Adrenal gland (tissue), 12 donors: ENCODE measurements around the gene ZNF425. TPM values are rescaled to one million over a fixed set of nuclear protein-coding genes. Genes with fewer than 3 reads are reported as not detected.

Experiments
- DNase-seq, 7 donors: peaks; one replicate each; pipeline ENCODE4 v3.0.0-alpha.2; 2019 to 2020
- H3K27ac ChIP-seq, 5 donors: fragments of 200-600 bp; sonication (generic) in 4 of 5; 1 replicate in 3 of 5; 2 replicates in 2 of 5; pipeline versions ENCODE4 v1.5.1 to v1.8.0; 2016 to 2020; ENCODE audit warnings: mild to moderate bottlenecking in 1 of 5
- H3K27me3 ChIP-seq: fragments of 200-600 bp; 2 replicates; pipeline ENCODE4 v1.8.0; 2021
- H3K36me3 ChIP-seq, 2 donors: fragments of 200-600 bp; replicated peaks in 1 of 2; 1 replicate in 1 of 2; 2 replicates in 1 of 2; pipeline versions ENCODE4 v1.5.1 to v1.8.0; 2018 to 2022
- H3K4me1 ChIP-seq, 2 donors: fragments of 200-600 bp; replicated peaks in 1 of 2; 1 replicate in 1 of 2; 2 replicates in 1 of 2; pipeline versions ENCODE4 v1.5.1 to v1.8.0; 2018 to 2021
- H3K4me3 ChIP-seq, 4 donors: fragments of 200-600 bp; sonication (generic) in 3 of 4; one replicate each; pipeline ENCODE4 v1.5.1; 2016 to 2018
- H3K9me3 ChIP-seq, 3 donors: fragments of 200-600 bp; sonication (generic) in 1 of 3; replicated peaks in 1 of 3; 1 replicate in 2 of 3; 2 replicates in 1 of 3; pipeline versions ENCODE4 v1.5.1 to v1.8.0; 2016 to 2021
- POLR2A ChIP-seq, 2 donors: fragments of 450-650 bp; IDR thresholded peaks; one replicate each; pipeline ENCODE4 v1.6.1; 2017; ENCODE audit warnings: antibody characterized with exemption in 2 of 2, mild to moderate bottlenecking in 2 of 2, moderate library complexity in 1 of 2
- WGBS, 4 donors: extraction: QIAGEN DNeasy Blood & Tissue Kit in 2 of 4; methylation state at CpG; one replicate each; pipeline versions ENCODE4 v1.1.5 to v1.1.7; 2013 to 2017; 5-methylcytosine and 5-hydroxymethylcytosine counted together
- intact Hi-C, 2 donors: fragments of 100-400 bp; cut with DNase I; formaldehyde crosslinking; loops; one replicate each; pipeline versions ENCODE4 v1.14.1 to v1.15.0; 2022 to 2023
- polyA plus RNA-seq, 3 donors: library from polyadenylated mRNA; stranded (reverse); fragments of 200-250 nt in 2 of 3; fragments of 350-450 nt in 1 of 3; fragmentation: Illumina TruSeq in 1 of 3; extraction: RNeasy Lipid Tissue Mini Kit (QIAGEN cat#74804) in 1 of 3; gene quantifications; one replicate each; pipeline ENCODE4 v1.2.3, GENCODE V29; 2013 to 2014
- total RNA-seq, 9 donors: library from RNA; depleted of rRNA in 4 of 9; stranded (reverse); fragments of >200 nt in 4 of 9; fragments of 120-200 nt in 1 of 9; fragmentation: NEBNext Ultra II Directional in 1 of 9; extraction: Animal tissue kit (Norgen Biotek cat#: 25700) in 1 of 9; gene quantifications; one replicate each; pipeline versions ENCODE4 v1.1.0 to v1.2.4, GENCODE V29; 2013 to 2023
- TF ChIP-seq, protein P1 (sequence below), 6 experiments: fragments of 450-650 bp in 4 of 6; fragments of 200-600 bp in 2 of 6; sonication (generic) in 1 of 6; IDR thresholded peaks; 1 replicate in 5 of 6; 2 replicates in 1 of 6; pipeline versions ENCODE4 v1.5.1 to v1.8.0; 2016 to 2021; ENCODE audit warnings: antibody characterized with exemption in 6 of 6, mild to moderate bottlenecking in 2 of 6, moderate library complexity in 1 of 6
- donor health status: healthy with polysubstance abuse.
- donor health status: Bipolar disorder and iron deficiency.
- donor health status: DM: yes; HTN: yes; CAD: no.
- donor health status: DM: no; HTN: no; CAD: no.
- donor health status: DM: no; HTN: no; CAD: no.
- donor health status: DM: yes; HTN: yes; CAD: no.

ZNF425 gene
- total and polyA plus RNA-seq, 12 donors = 0.36 to 3.1 (median 1.5) TPM

DNA sequence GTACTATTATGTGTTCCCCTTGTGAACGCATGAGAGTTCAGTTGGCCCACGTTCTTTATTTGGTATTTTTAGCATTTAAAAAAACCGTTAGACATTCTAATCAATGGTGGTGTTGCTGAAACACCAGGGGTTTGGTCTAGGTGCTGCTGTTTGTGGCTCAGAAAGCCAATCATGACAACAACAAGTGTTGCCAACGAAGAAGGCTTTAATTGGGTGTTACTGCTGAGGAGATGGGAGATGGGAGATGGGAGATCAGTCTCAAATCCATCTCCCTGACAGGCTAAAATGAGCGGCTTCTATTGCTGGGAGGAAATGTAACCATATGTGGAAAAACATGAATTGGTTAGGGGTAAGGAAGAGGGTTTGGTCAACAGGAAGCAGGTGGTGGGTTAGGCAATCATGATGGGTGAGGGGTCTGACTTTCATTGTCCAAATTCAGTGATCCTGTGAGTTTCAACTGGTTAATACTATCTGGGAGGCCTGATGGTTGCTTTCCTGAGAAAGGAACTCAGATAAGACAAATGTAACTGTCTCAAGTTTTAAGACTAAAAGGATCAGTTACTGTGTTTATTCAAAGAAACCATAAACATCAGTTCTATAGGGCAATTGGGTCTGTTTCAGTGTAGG is 4.6 kb upstream of the ZNF425 start:
- Histone ChIP-seq H3K27ac (no peak overlapping the region), H3K27me3 (no peaks in the 10 kb centered on the region), H3K4me3 (no peak overlapping the region), H3K36me3 (peaks cover 0 to 9% of the 10 kb centered on the region in 2 donors), H3K4me1 (peaks cover 0 to 6% of the 10 kb centered on the region in 2 donors), H3K9me3 (no peaks in the 10 kb centered on the region)
- 94 to 98% (median 95%) methylated on average over 5 of the region's 5 CpGs for WGBS, 4 donors
- TF ChIP-seq, protein P1, sequence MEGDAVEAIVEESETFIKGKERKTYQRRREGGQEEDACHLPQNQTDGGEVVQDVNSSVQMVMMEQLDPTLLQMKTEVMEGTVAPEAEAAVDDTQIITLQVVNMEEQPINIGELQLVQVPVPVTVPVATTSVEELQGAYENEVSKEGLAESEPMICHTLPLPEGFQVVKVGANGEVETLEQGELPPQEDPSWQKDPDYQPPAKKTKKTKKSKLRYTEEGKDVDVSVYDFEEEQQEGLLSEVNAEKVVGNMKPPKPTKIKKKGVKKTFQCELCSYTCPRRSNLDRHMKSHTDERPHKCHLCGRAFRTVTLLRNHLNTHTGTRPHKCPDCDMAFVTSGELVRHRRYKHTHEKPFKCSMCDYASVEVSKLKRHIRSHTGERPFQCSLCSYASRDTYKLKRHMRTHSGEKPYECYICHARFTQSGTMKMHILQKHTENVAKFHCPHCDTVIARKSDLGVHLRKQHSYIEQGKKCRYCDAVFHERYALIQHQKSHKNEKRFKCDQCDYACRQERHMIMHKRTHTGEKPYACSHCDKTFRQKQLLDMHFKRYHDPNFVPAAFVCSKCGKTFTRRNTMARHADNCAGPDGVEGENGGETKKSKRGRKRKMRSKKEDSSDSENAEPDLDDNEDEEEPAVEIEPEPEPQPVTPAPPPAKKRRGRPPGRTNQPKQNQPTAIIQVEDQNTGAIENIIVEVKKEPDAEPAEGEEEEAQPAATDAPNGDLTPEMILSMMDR (IDR thresholded peaks at IDR 0.05) = no peak
- TF ChIP-seq POLR2A (IDR thresholded peaks at IDR 0.05) = no peak
- intact Hi-C loops = no loop called here
- no peak for DNase-seq

DNA sequence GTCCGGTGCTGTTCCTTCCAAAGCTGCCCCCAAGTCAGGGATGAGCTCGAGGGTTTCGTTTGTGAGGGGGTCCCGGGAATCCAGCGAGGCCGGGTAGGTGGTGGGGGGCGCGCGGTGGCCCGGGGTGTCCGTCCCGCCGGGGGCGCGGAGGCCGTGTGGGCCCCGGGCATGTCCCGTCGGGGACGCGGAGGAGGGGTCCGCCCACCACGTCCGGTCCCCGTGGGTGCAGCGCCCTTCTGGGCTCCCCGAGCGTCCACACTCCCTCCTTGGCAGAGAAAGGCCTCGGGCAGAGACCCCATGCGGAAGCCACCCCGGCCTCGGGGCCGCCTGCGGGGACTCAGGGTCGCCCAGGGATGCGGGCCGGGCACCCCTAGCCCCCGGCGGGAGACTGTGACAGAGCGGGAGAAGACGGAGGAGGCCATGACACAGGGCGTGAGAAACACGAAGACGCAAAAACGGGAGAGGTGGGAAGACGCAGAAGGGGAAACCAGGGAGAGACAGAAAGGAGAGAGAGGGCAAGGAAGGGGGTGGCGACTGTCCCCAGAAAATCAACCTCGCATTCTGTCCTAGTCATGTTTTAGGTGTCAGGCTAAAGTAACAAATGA is 640 bp upstream of the ZNF425 start:
- Histone ChIP-seq H3K27ac (peak overlapping the region; percentile 84 to 96 (median 92)), H3K4me3 (peak overlapping the region; percentile 58 to 93 (median 75)), H3K27me3 (no peaks in the 10 kb centered on the region), H3K9me3 (no peaks in the 10 kb centered on the region), H3K4me1 (peaks cover 7 to 16% of the 10 kb centered on the region in 2 donors), H3K36me3 (peaks cover 0 to 8% of the 10 kb centered on the region in 2 donors)
- DNase-seq = peak; percentile 48 to 74 (median 56)
- TF ChIP-seq POLR2A (IDR thresholded peaks at IDR 0.05) = no peak
- TF ChIP-seq, protein P1 (IDR thresholded peaks at IDR 0.05) = no peak
- intact Hi-C loops = no loop called here
- 0 to 1% (median 0%) methylated on average over 20 to 48 of the region's 48 CpGs for WGBS, 4 donors

DNA sequence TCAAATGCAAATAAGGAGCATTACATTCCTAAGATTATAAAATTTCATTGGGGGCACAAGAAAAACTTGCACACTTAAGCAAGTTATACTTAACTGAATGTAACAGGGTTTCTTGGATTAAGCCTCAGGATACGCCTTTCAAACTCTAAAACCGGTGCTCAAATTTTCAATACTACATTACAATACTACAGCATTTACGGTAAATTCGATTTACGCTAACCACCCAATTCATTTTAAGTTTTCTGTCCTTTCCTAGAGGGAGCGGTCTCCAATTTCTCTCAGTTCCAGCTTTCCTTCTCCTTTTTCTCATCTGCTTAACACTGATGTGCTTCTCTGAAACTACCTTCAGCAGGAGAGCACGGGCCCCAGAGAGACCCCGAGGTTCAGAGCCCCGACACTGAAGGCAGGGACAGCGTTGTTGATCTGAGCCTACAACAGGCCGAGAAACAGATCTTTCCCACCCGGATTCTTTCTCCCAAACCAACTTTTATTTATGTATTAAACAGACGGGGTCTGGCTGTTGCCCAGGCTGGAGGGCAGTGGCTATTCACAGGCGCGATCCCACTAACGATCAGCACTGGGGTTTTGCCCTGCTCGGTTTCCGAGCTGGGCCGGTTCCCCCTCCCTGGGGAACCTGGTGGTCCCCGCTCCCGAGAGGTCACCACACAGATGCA is 798 bp downstream of the ZNF425 start:
- H3K36me3 ChIP-seq = peaks cover 0 to 4% of the 10 kb centered on the region in 2 donors
- peak in 2 of 7 donors; percentile 26 to 69 for DNase-seq
- peak overlapping the region; percentile 58 to 93 (median 75) for H3K4me3 ChIP-seq
- WGBS, 4 donors = 2 to 8% (median 5%) methylated on average over 13 to 21 of the region's 21 CpGs
- TF ChIP-seq POLR2A (IDR thresholded peaks at IDR 0.05) = no peak
- TF ChIP-seq, protein P1 (IDR thresholded peaks at IDR 0.05) = no peak
- intact Hi-C loops = no loop called here
- H3K27ac ChIP-seq = peak overlapping the region; percentile 81 to 96 (median 92)
- H3K27me3 ChIP-seq = no peaks in the 10 kb centered on the region
- H3K9me3 ChIP-seq = no peaks in the 10 kb centered on the region
- peaks cover 7 to 16% of the 10 kb centered on the region in 2 donors for H3K4me1 ChIP-seq

DNA sequence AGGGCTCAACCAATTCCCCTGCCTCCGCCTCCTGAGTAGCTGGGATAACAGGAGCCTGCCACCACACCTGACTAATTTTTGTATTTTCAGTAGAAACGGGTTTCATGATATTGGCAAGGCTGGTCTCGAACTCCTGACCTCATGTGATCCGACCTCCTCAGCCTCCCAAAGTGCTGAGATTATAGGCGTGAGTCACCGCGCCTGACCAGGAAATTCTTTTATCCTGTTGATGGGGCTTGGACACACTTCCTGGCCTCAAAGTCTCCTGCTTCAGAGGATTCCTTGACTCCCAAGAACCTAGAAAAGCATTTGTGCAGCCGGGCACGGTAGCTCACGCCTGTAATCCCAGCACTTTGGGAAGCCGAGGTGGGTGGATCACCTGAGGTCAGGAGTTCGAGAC is 16.2 kb downstream of the ZNF425 start:
- Histone ChIP-seq H3K27me3 (no peaks in the 10 kb centered on the region), H3K4me1 (no peaks in the 10 kb centered on the region), H3K4me3 (no peak overlapping the region), H3K9me3 (no peaks in the 10 kb centered on the region), H3K27ac (no peak overlapping the region), H3K36me3 (no peaks in the 10 kb centered on the region)
- intact Hi-C loops = no loop called here
- TF ChIP-seq, protein P1 (IDR thresholded peaks at IDR 0.05) = no peak
- TF ChIP-seq POLR2A (IDR thresholded peaks at IDR 0.05) = no peak
- DNase-seq = no peak
- 84 to 96% (median 92%) methylated on average over 8 to 12 of the region's 12 CpGs for WGBS, 4 donors
